GM21423 (cell line): ENCODE data around the gene CAMK1D.

Source experiments
- ATAC-seq: cut with Tn5 transposase; IDR thresholded peaks from one replicate; pipeline ENCODE4 v1.9.1; 2021; ENCODE audit warnings: mild to moderate bottlenecking, moderate library complexity; ENCODE audit not compliant: unreplicated experiment

Gene CAMK1D

DNA sequence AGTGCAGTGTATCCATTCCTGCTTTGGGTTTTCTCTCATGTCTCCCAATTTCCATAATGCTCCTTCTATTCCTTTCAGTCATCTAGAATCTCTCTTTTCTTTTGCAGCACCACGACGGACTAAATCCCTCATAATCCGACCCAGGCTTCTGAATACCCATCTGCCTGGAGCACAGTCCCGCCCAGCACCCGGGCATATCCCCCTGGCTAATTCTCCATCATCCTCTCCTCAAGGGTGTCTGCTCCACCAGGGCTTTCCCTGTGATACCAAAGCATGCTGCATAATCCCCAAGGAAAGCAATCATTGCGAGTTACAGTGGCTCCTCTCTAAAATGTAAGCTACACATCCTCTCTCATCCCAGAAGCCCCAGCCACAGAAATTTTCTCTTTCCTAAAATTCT lies 330.3 kb downstream of the CAMK1D start:
- ATAC-seq = no peak

- no peak for ATAC-seq
These were observed 331.9 kb downstream of the CAMK1D start for GRCh38 chr10:12681252-12681651.

DNA sequence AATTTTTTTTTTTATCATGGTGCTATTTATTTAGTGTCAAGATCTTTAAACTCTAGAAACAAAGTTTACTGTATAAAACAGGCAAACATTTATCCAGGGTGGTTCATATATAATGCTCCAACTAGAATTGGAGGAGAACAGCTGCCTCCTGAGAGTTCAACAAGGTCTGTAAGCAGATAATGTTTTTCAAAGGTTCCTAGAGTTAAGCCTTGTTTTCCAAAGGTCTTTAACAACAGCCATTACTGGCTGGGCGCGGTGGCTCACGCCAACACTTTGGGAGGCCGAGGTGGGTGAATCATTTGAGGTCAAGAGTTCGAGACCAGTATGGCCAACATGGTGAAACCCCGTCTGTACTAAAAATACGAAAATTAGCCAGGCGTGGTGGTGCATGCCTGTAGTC lies 335.4 kb downstream of the CAMK1D start:
- ATAC-seq = no peak

DNA sequence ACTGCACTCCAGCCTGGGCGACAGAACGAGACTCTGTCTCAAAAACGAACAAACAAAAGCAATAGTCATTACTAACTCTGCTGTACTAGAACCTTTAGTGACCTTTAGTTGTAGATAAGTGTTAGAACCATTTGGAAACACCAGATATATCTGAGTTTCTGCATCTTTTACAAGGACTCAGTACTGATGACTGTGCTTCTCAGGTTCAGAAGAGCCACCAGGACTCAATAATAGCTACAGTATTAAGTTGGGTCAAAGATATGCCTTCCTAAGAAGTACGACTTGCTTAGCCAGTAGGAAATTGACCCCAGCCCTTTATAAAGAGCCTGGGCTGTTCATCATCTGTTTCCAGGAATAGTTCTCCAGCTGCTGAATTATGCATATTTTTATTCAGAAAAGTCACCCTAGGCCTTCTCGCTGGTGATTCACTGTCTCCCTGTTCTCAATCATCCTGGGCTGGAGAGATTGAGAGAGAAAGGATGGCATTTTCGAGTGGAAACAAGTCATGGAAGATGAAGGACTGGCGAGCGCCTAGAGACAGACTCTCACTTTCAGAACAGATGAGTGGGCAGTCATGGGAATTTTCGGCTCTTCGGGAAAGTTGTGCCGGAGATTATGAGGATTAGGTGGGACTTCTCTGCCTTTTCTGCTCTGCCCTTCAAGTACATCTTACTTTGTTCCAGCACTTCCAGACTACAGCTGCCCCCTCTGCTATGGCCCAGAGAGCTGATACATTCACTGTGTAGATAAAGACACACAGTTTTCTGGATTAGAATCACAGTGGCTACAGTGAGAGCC lies 336.1 kb downstream of the CAMK1D start:
- no peak for ATAC-seq

- ATAC-seq = no peak
These were observed 338.6 kb downstream of the CAMK1D start for GRCh38 chr10:12687996-12688395.

- no peak for ATAC-seq
These were observed 340.5 kb downstream of the CAMK1D start for GRCh38 chr10:12689893-12690292.

DNA sequence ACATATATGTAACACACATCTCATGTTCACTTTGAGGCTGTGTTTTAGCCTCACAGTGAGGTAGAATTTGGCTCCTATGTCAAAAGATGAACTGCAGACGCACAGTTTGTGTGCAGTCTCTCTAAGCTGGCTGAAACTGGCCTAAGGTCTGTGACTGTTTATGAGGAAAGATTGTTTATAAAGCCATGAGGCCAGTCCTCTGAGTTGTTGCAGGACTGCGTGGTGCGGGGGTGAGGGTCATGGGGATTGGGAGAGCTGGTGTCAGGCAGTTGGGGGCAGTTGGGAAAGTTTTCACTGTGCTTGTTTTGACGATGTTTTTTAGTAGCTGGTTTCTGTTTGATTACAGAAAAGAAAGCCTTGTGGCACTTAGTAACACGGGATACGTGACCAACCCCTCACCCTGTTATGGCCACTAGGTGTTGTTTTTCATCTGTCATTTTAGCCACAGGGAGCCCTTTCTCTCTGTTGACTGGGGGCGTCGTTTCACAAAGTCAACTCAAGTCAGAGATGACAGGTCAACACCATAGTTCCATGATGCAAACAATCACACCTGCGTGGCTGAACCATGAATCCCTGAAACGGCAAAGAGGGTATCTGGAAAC lies 341.3 kb downstream of the CAMK1D start:
- no peak for ATAC-seq

DNA sequence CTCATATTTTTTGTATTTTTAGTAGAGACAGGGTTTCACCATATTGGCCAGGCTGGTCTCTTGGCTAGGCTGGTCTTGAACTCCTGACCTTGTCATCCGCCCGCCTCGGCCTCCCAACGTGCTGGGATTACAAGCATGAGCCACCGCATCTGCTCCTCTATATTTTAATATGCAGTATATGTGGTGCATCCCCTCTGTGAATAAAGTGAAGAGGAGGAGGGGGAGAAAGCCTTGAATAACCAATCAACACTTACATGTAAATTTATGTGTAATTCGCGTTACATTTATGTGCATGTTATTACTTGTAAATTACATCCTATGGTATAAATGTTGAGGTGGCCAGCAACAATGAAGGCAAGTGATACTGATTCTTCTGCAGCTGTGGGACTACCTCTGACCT lies 342.2 kb downstream of the CAMK1D start:
- no peak for ATAC-seq

DNA sequence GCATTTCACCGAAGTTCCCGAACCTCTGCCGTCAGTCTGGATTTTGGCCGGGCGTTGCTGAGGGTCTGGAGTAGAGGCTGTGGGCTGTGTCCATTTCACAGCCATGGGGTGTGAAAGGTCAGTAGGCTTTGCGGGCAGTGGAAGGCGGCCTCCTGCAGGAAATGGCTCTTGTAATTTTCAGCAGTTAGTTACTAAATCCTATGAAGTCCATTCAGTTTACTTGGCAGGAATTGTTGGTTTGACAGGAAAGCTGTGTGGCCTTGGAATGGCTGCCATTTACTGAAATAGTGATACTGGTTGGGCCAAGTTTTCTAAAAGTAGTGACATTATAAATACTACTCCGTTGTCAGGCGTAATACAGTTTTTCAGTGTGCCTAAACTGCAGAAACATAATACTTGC lies 348.4 kb downstream of the CAMK1D start:
- ATAC-seq = no peak

- no peak for ATAC-seq
These were observed 349.9 kb downstream of the CAMK1D start for GRCh38 chr10:12699258-12699700.

DNA sequence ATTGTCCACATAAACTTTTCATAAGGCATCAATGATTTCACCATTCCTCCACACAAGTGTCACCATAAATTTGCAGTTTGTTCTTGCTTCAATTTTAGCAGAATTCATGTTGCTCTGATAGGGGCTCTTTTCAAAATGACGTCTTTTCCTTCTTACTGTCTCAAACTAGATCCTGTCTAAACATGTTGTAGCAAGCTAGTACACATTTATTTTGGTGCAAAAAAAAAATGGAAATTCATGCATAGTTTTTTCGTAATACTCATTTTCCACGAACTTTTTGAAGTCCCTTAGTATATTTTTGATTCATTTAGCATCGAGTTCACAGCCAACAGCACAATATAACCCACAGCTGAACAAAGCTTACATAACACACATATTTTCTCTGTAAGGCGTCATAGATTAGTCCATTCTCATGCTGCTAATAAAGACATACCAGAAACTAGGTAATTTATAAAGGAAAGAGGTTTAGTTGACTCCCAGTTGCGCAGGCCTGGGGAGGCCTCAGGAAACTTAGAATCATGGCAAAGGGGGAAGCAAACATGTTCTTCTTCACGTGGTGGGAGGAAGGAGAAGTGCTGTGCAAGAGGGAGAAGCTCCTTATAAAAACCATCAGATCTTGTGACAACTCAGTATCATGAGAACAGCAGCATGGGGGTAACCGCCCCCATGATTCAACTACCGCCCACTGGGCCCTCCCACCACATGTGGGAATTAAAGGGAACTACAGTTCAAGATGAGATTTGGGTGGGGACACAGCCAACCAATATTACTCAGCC lies 350.6 kb downstream of the CAMK1D start:
- no peak for ATAC-seq

GRCh38 chr10:12700557-12700874 lies 351.2 kb downstream of the CAMK1D start:
- ATAC-seq = no peak

- no peak for ATAC-seq
These were observed 352.3 kb downstream of the CAMK1D start for GRCh38 chr10:12701696-12702095.

DNA sequence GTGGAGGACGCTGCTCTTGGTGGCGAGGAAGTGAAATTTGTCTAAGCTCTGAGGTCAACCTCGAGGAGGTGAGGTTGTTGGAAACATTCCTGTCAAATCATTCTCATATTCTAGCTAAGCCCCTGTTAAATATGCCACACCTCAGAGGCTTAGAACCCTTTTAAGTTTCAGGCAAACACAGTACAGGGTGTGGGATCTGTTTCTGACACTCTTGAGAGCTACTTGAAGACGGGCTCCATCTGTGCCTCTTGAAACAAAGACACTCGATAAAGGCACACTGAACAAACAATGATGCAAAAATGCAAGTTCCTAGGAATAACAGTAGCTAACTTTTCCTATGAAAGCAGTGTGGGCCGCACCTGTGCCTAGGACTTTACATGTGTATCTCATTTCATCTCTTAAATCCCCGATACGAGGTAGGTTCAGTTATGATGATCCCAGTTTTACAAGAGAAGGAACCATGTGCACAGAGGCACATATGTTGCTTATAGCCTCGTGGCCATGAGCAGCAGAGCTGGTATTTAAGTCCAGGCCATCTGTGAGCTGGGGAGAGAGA lies 352.9 kb downstream of the CAMK1D start:
- no peak for ATAC-seq

GRCh38 chr10:12703126-12703525 lies 353.8 kb downstream of the CAMK1D start:
- no peak for ATAC-seq

DNA sequence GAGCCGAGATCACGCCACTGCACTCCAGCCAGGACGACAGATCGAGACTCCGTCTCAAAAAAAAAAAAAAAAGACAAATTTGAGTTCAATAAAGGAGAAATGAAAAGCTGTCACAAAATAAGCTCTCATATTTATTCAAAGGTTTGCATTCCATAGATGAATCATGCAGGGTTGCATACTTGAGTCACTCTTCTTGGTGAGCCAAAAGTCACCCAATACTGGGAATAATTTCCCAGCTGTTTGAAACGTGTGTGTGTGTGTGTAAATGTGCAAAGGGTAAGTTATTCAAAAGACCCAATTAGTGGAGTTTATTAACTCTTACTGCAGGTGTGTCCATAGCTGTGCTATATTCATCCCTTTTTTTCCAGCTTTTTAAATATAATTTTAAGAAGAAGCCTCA lies 354.5 kb downstream of the CAMK1D start:
- ATAC-seq = no peak

DNA sequence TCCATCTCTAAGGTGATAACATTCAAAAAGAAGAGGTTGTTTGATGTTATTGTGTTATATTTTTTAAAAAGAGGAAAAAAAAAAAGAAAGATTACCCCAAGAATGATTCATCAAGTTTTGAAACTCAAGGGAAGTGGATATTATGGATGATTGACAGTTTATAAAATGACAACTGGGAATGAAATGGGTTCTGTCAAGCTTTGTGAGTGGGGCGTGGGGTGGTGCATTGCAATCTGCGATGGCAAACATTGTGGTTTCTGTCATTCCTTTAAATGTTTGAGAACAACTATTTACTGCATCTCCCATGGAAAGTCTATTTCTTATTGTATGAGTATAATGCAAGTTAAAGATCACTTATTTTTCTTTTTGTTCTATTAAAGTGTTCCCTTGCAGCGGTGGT lies 355.1 kb downstream of the CAMK1D start:
- no peak for ATAC-seq

DNA sequence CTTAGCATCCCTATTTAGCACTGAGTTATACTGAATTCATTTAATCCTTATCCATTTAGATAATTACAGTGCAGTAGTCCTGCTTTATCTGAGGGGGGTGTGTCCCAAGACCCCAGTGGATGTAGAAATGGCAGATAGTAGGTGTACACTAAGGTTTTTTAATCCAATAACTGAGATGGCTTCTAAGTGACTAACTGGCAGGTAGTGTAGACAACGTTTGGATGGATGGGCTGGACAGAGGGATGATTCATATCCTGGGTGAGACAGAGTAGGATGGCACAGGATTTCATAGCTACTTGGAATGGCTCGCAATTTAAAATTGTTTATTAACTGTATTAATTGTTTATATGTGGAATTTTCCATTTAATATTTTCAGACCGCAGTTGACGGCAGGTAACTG lies 356.6 kb downstream of the CAMK1D start:
- no peak for ATAC-seq

GRCh38 chr10:12707461-12708185 lies 358.3 kb downstream of the CAMK1D start:
- no peak for ATAC-seq

GRCh38 chr10:12709000-12709401 lies 359.7 kb downstream of the CAMK1D start:
- ATAC-seq = no peak

- ATAC-seq = no peak
These were observed 360.2 kb downstream of the CAMK1D start for GRCh38 chr10:12709521-12709963.
